Keratinocyte (primary cell): ENCODE data around the gene DGKD. TPM values are rescaled to one million over a fixed set of nuclear protein-coding genes. Genes with fewer than 3 reads are reported as not detected.
A peak's percentile ranks its signal among the peaks of the same experiment; 100 is the strongest.

Source experiments
- DNase-seq: peaks from one replicate; pipeline ENCODE4 v3.0.0-alpha.2; 2011; ENCODE audit warnings: low read depth, missing footprints, low spot score
- FAIRE-seq: peaks from 2 replicates; lab custom pipeline; 2011; peaks lifted over from hg19 to GRCh38; lab: Jason Lieb, UNC
- H2AFZ ChIP-seq: 2 replicates; pipeline ENCODE4 v1.6.0; 2012; ENCODE audit warnings: low read length, control low read depth, inconsistent platforms; ENCODE audit not compliant: control insufficient read depth
- H3K27ac ChIP-seq: 2 replicates; pipeline ENCODE4 v1.5.1; 2011; ENCODE audit warnings: low read length; ENCODE audit not compliant: control insufficient read depth, insufficient read depth
- H3K27me3 ChIP-seq: 3 replicates; pipeline ENCODE4 v1.6.0; 2011; ENCODE audit warnings: low read length; ENCODE audit not compliant: control insufficient read depth, insufficient read depth; ENCODE audit errors: extremely low read depth
- H3K36me3 ChIP-seq, 2 experiments: 2 replicates in 1 of 2; 3 replicates in 1 of 2; pipeline ENCODE4 v1.5.1; 2011; ENCODE audit warnings: low read length in 2 of 2, mild to moderate bottlenecking in 1 of 2; ENCODE audit not compliant: control insufficient read depth in 2 of 2, insufficient read depth in 2 of 2; ENCODE audit errors: extremely low read depth in 1 of 2
- H3K4me1 ChIP-seq: 3 replicates; pipeline ENCODE4 v1.5.1; 2011; ENCODE audit warnings: low read length; ENCODE audit not compliant: control insufficient read depth, insufficient read depth; ENCODE audit errors: extremely low read depth
- H3K4me2 ChIP-seq: 3 replicates; pipeline ENCODE4 v1.6.0; 2011; ENCODE audit warnings: low read depth, low read length; ENCODE audit not compliant: control insufficient read depth, insufficient read depth; ENCODE audit errors: extremely low read depth
- H3K4me3 ChIP-seq, 3 experiments: fragments of 200-600 bp in 1 of 3; sonication (generic) in 1 of 3; 2 replicates in 2 of 3; 3 replicates in 1 of 3; pipeline ENCODE4 v1.5.1; 2011 to 2016; ENCODE audit warnings: low read length in 3 of 3, mild to moderate bottlenecking in 3 of 3, control low read depth in 2 of 3, inconsistent platforms in 1 of 3, low read depth in 1 of 3, mixed read lengths in 1 of 3, mixed run types in 1 of 3, moderate library complexity in 1 of 3; ENCODE audit not compliant: control insufficient read depth in 2 of 3, insufficient read depth in 2 of 3; ENCODE audit errors: extremely low read depth in 1 of 3
- H3K79me2 ChIP-seq: 2 replicates; pipeline ENCODE4 v1.6.0; 2012; ENCODE audit warnings: low read length; ENCODE audit not compliant: control insufficient read depth, insufficient read depth
- H3K9ac ChIP-seq: 3 replicates; pipeline ENCODE4 v1.6.0; 2011; ENCODE audit warnings: low read length; ENCODE audit not compliant: control insufficient read depth, insufficient read depth; ENCODE audit errors: extremely low read depth
- H3K9me1 ChIP-seq: 3 replicates; pipeline ENCODE4 v1.6.0; 2011; ENCODE audit warnings: low read length; ENCODE audit not compliant: control insufficient read depth, insufficient read depth; ENCODE audit errors: extremely low read depth
- H3K9me3 ChIP-seq: 2 replicates; pipeline ENCODE4 v1.5.1; 2012; ENCODE audit warnings: low read depth, low read length; ENCODE audit not compliant: control insufficient read depth
- H4K20me1 ChIP-seq: 3 replicates; pipeline ENCODE4 v1.6.0; 2011; ENCODE audit warnings: low read length; ENCODE audit not compliant: control insufficient read depth, insufficient read depth; ENCODE audit errors: extremely low read depth
- CTCF ChIP-seq, 3 experiments: IDR thresholded peaks in 1 of 3; conservative IDR thresholded peaks in 1 of 3; optimal IDR thresholded peaks in 1 of 3; 2 replicates in 2 of 3; 3 replicates in 1 of 3; pipeline versions ENCODE3 to v1.5.1; 2011; ENCODE audit warnings: low read length in 3 of 3, mild to moderate bottlenecking in 3 of 3, moderate library complexity in 2 of 3, control low read depth in 1 of 3, inconsistent platforms in 1 of 3; ENCODE audit not compliant: insufficient read depth in 2 of 3; ENCODE audit errors: extremely low read depth in 1 of 3
- EZH2 ChIP-seq: IDR thresholded peaks from one replicate; pipeline ENCODE4 v1.6.1; 2012; ENCODE audit warnings: inconsistent platforms, mild to moderate bottlenecking, low read length, moderate library complexity
- dilution Hi-C: fragments of 300-500 bp; cut with MboI; formaldehyde crosslinking; loops from one replicate; pipeline ENCODE4 v1.7.0; 2020; ENCODE audit warnings: low sequenced_read_pairs; ENCODE audit not compliant: extremely low pct_ligation_motif_present
- polyA plus RNA-seq, 5 experiments: library from polyadenylated mRNA; depleted of rRNA in 3 of 5; stranded (reverse) in 3 of 5; stranded (forward) in 1 of 5; unstranded in 1 of 5; fragments of >200 nt; gene quantifications; 1 replicate in 1 of 5; 2 replicates in 3 of 5; 3 replicates in 1 of 5; pipeline versions ENCODE4 v1.2.1 to v1.2.3, GENCODE V29; 2011 to 2012; ENCODE audit warnings: missing spikeins in 2 of 5, low read depth in 1 of 5, low replicate concordance in 1 of 5

The DGKD gene
- polyA plus RNA-seq, 1 donor (not counting 4 experiments of a cell fraction or from before 2014, with no cell fraction given), result 6.1 TPM

- Histone ChIP-seq H3K9ac (peak overlapping the region; percentile 26), H4K20me1 (peaks cover under 1% of the 10 kb centered on the region), H3K27me3 (peaks cover 9% of the 10 kb centered on the region), H3K9me1 (no peaks in the 10 kb centered on the region), H3K27ac (peak overlapping the region; percentile 46), H3K9me3 (no peaks in the 10 kb centered on the region), H3K4me3 (no peak overlapping the region), H2AFZ (no peak overlapping the region), H3K36me3 (no peaks in the 10 kb centered on the region), H3K4me1 (peaks cover 31% of the 10 kb centered on the region), H3K4me2 (peak overlapping the region; percentile 58), H3K79me2 (no peaks in the 10 kb centered on the region)
- dilution Hi-C loops, result no loop called here
- no peak for TF ChIP-seq EZH2
- peak in 1 of 3 experiments; percentile 12 for TF ChIP-seq CTCF (optimal IDR thresholded peaks at IDR 0.05 in 1 of 3, IDR thresholded peaks at IDR 0.05 in 1 of 3, conservative IDR thresholded peaks at IDR 0.05 in 1 of 3; ENCODE audit: extremely low read depth in 1 of 3, insufficient read depth in 2 of 3, low read length in 3 of 3)
- peak; percentile 87 for DNase-seq
- FAIRE-seq, result peak; percentile 96
Observed at GRCh38 chr2:233350708-233351107, 3.6 kb upstream of the DGKD start.

- dilution Hi-C loops, result no loop called here
Observed at GRCh38 chr2:233351423-233351822, 2.9 kb upstream of the DGKD start.

More at GRCh38 chr2:233351423-233351822, 2.9 kb upstream of the DGKD start:
- Histone ChIP-seq H3K27me3 (peaks cover 9% of the 10 kb centered on the region), H2AFZ (no peak overlapping the region), H3K9ac (peak overlapping the region; percentile 3), H3K9me3 (no peaks in the 10 kb centered on the region), H3K36me3 (no peaks in the 10 kb centered on the region), H3K27ac (peak overlapping the region; percentile 46), H4K20me1 (peaks cover 4% of the 10 kb centered on the region), H3K4me3 (no peak overlapping the region), H3K79me2 (peaks cover 3% of the 10 kb centered on the region), H3K4me2 (peak overlapping the region; percentile 58), H3K4me1 (peaks cover 39% of the 10 kb centered on the region), H3K9me1 (no peaks in the 10 kb centered on the region)
- TF ChIP-seq EZH2 (no peak), CTCF (optimal IDR thresholded peaks at IDR 0.05 in 1 of 3, IDR thresholded peaks at IDR 0.05 in 1 of 3, conservative IDR thresholded peaks at IDR 0.05 in 1 of 3; ENCODE audit: extremely low read depth in 1 of 3, insufficient read depth in 2 of 3, low read length in 3 of 3) (no peak)
- DNase-seq (no peak), FAIRE-seq (no peak)
